GM21825 (cell line): ENCODE data around the gene CHP1.
"Not testable (repeated sequence)": the region's sequence is repeated elsewhere in the genome, so short reads cannot be mapped to it uniquely, and the experiment has no call there.

Experiments
- ATAC-seq: cut with Tn5 transposase; IDR thresholded peaks from one replicate; pipeline ENCODE4 v1.9.1; 2021; ENCODE audit warnings: mild to moderate bottlenecking, moderate library complexity; ENCODE audit not compliant: unreplicated experiment

The CHP1 gene

DNA sequence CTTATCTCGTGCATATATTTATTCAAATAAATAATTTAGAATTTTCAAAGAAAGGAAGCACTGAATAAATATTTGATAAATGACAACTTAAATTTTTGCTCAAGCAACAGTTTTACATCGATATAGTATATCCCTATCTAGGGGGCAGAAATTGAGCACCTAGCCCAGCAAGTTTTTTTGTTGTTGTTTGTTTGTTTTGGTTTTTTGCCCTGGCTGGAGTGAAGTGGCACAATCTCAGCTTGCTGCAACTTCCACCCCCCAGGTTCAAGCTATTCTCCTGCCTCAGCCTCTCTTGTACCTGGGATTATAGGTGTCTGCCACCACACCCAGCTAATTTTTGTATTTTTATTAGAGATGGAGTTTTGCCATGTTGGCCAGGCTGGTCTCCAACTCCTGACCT lies 58.9 kb downstream of the CHP1 start:
- no peak for ATAC-seq

DNA sequence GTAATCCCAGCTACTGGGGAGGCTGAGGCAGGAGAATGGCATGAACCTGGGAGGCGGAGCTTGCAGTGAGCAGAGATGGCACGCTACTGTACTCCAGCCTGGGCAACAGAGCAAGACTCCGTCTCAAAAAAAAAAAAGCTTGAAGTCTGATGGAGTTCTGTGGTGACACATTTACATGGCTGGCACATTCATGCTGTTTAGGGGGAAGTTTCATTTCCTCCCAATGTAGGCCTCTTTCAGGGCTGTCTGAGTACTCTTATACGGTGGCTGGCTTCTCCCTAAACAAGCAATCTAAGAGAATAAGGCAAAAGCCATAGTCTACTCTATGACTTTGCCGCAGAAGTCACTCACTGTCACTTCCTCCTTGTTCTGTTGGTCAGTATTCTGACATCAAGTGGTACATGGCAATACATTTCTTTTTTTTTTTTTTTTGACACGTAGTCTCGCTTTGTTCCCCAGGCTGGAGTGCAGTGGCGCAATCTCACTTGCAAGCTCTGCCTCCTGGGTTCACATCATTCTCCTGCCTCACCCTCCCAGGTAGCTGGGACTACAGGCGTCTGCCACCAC lies 60.1 kb downstream of the CHP1 start:
- peak; percentile 81 for ATAC-seq

DNA sequence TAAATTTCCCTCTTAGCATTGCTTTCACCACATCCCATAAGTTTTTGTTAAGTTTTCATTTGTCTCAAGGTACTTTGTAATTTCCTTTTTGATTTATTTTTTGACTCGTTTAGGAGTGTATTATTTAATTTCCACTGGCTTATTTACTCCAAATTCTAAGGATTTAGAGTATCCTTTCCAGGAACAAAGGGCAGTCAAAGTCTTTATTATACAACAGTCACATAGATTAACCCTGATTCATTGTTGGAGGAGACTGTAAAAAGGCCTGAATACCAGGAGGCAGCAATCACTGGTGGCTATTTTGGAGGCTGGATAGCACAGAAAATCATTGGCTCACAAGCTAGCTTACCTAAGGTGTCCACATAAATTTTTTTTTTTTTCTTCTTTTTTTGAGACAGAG lies 61.5 kb downstream of the CHP1 start:
- ATAC-seq, result no peak

DNA sequence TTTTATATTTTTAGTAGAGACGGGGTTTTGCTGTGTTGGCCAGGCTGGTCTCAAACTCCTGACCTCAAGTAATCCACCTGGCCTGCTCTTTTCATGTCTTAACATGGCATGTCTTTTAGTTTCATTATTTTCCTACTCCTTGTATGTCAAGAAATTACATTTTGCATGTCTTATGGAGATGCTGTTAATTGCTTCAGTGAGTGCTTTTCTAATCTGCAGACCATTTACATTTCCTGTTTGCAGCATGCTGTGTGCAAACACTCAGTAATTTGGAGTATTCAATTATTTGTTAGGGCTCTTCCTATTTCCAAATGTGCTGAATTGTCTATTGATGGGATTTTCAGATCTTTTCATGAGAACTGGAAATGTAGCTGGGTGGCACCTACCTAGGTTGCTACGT lies 70.1 kb downstream of the CHP1 start:
- ATAC-seq, result not testable (repeated sequence)

DNA sequence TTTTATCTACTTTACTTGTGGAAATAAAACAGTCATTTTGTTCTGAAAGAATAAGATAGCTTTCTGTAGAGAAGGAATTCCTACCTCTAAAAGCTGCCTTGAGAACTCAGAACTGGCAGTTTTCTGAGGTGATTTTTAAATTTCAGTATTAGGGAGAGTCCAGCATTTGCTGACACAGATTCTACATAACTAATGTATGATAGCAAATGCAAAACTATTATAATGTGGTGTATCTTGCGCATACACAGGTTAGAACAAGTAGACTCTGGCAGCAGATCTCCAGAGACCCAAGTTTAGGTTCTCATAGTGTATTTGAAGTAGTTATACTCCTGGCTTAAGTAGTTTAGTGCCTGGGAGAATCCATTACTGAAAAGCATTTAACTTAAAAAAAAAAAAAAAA lies 70.5 kb downstream of the CHP1 start:
- ATAC-seq, result no peak

DNA sequence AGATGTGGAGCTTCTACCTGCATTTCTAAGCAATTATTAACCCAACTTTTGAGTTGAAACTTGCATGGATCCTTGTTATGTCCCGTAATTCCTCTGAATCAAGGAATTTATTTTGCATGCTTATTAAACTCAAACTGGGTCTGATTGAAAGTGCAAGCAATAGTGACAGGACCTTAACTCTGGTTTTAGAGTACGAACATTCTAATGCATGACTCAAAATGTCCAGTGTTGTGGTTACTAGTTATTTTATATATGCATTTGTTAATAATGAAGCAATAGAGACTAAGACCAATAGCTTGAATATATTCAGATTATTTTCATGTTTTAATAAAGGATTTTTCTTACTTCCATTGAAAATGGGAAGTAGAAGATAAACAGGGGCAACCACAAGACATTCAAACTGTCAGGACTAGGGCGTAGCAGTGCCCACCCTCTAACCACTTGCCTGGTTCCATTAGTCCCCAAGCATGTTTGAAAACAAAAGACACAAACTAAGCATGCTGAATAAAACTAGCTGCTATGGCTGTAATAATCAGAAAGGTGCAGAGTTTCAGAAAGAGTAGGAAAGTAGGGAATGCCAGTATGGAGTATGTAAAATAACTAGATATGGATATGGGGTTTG lies 73.2 kb downstream of the CHP1 start:
- ATAC-seq, result no peak

DNA sequence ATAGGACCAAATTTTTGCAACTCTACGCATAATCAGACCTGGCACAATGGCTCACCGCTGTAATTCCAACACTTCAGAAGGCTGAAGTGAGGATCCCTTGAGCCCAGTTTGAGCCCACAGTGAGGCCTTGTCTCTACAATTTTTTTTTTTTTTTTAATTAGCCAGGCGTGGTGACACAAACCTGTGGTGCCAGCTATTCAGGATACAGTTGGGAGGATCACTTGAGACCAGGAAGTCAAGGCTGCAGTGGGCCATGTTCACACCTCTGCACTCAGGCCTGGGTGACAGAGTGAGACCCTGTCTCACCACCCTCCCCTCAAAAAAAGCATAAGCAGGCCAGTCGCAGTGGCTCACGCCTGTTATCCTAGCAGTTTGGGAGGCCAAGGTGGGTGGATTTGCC lies 76.6 kb downstream of the CHP1 start:
- no peak for ATAC-seq

DNA sequence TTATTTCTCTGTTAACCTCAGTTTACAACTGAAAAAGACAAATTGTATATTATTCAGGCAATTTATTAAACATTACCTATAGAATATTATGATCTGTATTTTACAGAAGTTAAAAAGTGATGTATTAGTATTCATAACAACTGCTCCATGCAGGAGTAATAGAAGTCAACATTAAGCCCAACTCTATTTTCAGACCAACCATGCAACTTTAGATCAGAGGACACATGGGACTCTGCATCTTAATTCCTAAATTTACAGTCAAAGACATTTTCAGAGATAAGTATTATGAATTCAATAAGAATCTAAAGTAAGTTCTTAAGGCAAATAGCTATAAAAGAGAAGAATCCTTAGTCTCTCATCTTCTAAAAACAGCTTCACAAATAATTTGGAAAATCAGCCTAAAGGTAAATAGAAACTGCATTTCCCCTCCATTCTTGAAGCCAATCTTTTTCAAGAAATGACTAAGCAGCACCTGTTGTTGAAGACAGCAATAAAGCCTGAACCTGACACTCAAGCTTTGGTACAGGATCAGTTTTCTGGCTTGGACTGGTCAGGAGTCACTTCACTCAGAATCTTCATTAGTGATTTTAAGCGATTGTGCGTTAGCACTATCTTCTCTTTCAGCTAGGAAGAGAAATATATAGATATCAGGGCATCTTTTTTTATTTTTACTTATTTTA lies 78.3 kb downstream of the CHP1 start:
- ATAC-seq, result peak; percentile 55

DNA sequence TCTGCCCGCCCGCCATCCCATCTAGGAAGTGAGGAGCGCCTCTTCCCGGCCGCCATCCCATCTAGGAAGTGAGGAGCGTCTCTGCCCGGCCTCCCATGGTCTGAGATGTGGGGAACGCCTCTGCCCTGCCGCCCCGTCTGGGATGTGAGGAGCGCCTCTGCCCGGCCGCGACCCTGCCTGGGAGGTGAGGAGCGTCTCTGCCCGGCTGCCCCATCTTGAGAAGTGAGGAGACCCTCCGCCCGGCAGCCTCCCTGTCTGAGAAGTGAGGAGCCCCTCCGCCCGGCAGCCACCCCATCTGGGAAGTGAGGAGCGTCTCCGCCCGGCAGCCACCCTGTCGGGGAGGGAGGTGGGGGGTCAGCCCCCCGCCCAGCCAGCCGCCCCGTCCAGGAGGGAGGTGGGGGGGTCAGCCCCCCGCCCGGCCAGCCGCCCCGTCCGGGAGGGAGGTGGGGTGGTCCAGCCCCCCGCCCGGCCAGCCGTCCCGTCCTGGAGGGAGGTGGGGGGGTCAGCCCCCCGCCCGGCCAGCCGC lies 89.8 kb downstream of the CHP1 start:
- not testable (repeated sequence) for ATAC-seq

DNA sequence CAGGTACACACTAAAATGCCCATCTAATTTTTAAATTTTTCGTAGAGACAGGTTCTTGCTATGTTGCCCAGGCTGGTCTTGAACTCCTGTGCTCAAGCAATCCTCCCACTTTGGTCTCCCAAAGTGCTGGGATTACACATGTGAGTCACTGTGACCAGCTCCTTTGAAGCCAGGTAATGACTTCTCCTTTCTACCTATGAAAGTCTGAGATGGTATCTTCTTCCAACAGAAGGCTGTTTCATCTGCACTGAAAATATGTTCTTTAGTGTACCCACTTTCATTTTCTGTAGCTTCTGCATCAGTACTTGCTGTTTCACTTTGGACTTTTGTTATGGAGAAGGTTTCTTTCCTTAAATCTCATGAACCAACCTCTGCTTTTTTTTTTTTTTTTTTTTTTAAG lies 92.5 kb downstream of the CHP1 start:
- ATAC-seq, result no peak

DNA sequence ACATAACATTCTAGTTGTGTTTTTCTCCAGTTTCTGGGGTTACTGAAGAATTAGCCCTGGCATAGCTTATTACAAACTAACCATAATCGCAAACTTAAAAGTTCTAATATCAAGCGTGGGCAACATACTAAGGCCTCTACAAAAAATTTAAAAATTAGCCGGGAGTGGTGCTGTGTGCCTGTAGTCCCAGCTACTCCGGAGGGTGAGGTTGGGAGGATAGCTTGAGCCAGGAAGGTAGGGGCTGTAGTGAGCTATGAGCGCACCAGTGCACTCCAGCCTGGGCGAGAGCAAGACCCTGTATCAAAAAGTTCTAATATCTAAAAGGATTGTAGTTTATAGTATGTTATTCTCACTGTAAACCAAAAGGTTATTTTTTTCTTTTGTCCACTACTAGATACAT lies 100.2 kb downstream of the CHP1 start:
- no peak for ATAC-seq
